GM12878 (cell line): ENCODE data around the gene INHBC. TPM values are rescaled to one million over a fixed set of nuclear protein-coding genes. Genes with fewer than 3 reads are reported as not detected.
"Not testable (repeated sequence)": the region's sequence is repeated elsewhere in the genome, so short reads cannot be mapped to it uniquely, and the experiment has no call there.

Experiments
- ATAC-seq: fragments of 200-7000 bp; cut with Tn5 transposase; 3 replicates; pipeline ENCODE4 v1.9.1; 2020; ENCODE audit warnings: mild to moderate bottlenecking, moderate library complexity
- BruUV-seq: library from RNA; stranded (reverse); fragments of 400-500 nt; replicated peaks from 2 replicates; lab custom pipeline; 2021; lab: Mats Ljungman, UMichigan
- CTCF ChIA-PET: fragments of 300-600 bp; sonication (Branson Sonifier 250); formaldehyde crosslinking; extraction: SDS; loops from one replicate; lab custom pipeline; 2021; ENCODE audit warnings: inconsistent platforms; lab: Yijun Ruan, JAX
- POLR2A ChIA-PET: fragments of 350-600 bp; formaldehyde crosslinking; extraction: SDS; loops from one replicate; lab custom pipeline; 2021; ENCODE audit warnings: inconsistent platforms; lab: Charles Lee
- RAD21 ChIA-PET: fragments of 300-600 bp; sonication (Branson Sonifier 250); formaldehyde crosslinking; loops from one replicate; lab custom pipeline; 2023; ENCODE audit warnings: antibody characterized with exemption; ENCODE audit not compliant: unreplicated experiment; lab: Charles Lee
- SMC1A ChIA-PET: fragments of 300-600 bp; sonication (Branson Sonifier 250); formaldehyde crosslinking; loops from one replicate; lab custom pipeline; 2023; ENCODE audit not compliant: unreplicated experiment, uncharacterized antibody; lab: Charles Lee
- DNase-seq: peaks from one replicate; pipeline ENCODE4 v3.0.0-alpha.2; 2011; ENCODE audit warnings: low read depth, low spot score
- FAIRE-seq: peaks from 3 replicates; lab custom pipeline; 2011; peaks lifted over from hg19 to GRCh38; lab: Jason Lieb, UNC
- H2AFZ ChIP-seq: 2 replicates; pipeline ENCODE4 v1.6.0; 2011; ENCODE audit warnings: low read depth, low read length, control low read depth; ENCODE audit not compliant: control insufficient read depth
- H3K27ac ChIP-seq: 2 replicates; pipeline ENCODE4 v1.5.1; 2011; ENCODE audit warnings: control low read depth; ENCODE audit not compliant: control insufficient read depth, insufficient read depth
- H3K27me3 ChIP-seq, 2 experiments: replicated peaks in 1 of 2; 2 replicates each; pipeline versions ENCODE4 v1.6.0 to v1.6.1; 2011; ENCODE audit warnings: low read length in 1 of 2; ENCODE audit not compliant: control insufficient read depth in 2 of 2, insufficient read depth in 2 of 2
- H3K36me3 ChIP-seq, 2 experiments: 2 replicates each; pipeline ENCODE4 v1.5.1; 2011; ENCODE audit warnings: low read length in 1 of 2; ENCODE audit not compliant: control insufficient read depth in 2 of 2, insufficient read depth in 2 of 2
- H3K4me1 ChIP-seq: 2 replicates; pipeline ENCODE4 v1.6.1; 2011; ENCODE audit warnings: mild to moderate bottlenecking, low read length, moderate library complexity, mixed read lengths; ENCODE audit not compliant: control insufficient read depth, insufficient read depth
- H3K4me2 ChIP-seq: 2 replicates; pipeline ENCODE4 v1.6.0; 2011; ENCODE audit warnings: control low read depth; ENCODE audit not compliant: control insufficient read depth, insufficient read depth
- H3K4me3 ChIP-seq: fragments of 200-600 bp; sonication (generic); 2 replicates; pipeline ENCODE4 v1.5.1; 2016
- H3K79me2 ChIP-seq: 2 replicates; pipeline ENCODE4 v1.6.0; 2011; ENCODE audit warnings: low read length; ENCODE audit not compliant: control insufficient read depth, insufficient read depth
- H3K9ac ChIP-seq: 2 replicates; pipeline ENCODE4 v1.8.0; 2011; ENCODE audit warnings: low read length, control low read depth, mixed read lengths; ENCODE audit not compliant: control insufficient read depth, insufficient read depth
- H3K9me3 ChIP-seq: replicated peaks from 3 replicates; pipeline ENCODE4 v1.5.1; 2011; ENCODE audit warnings: mild to moderate bottlenecking, low read length; ENCODE audit not compliant: control insufficient read depth, insufficient read depth
- H4K20me1 ChIP-seq: 2 replicates; pipeline ENCODE4 v1.6.0; 2011; ENCODE audit not compliant: control insufficient read depth, insufficient read depth
- MYC ChIP-seq: IDR thresholded peaks from 2 replicates; pipeline ENCODE4 v1.6.1; 2011; ENCODE audit warnings: mild to moderate bottlenecking, low read length, moderate library complexity, inconsistent platforms; ENCODE audit not compliant: insufficient read depth, insufficient replicate concordance, insufficient read length, severe bottlenecking
- NKRF ChIP-seq: fragments of 450-650 bp; conservative IDR thresholded peaks from 2 replicates; pipeline ENCODE4 v1.6.1; 2017; ENCODE audit warnings: mild to moderate bottlenecking, moderate library complexity
- TBL1XR1 ChIP-seq: IDR thresholded peaks from 2 replicates; pipeline ENCODE4 v1.6.1; 2012; ENCODE audit warnings: low read depth, low read length, improper control_type of control experiment
- ZBTB11 ChIP-seq: fragments of 450-650 bp; formaldehyde crosslinking; IDR thresholded peaks from 2 replicates; pipeline ENCODE4 v1.5.0; 2022; ENCODE audit warnings: mild to moderate bottlenecking, missing genetic modification characterization
- WGBS: methylation state at CpG from one replicate; pipeline ENCODE4 v1.1.6; 2016; ENCODE audit warnings: low lambda C conversion rate; ENCODE audit not compliant: insufficient replicate concordance, insufficient coverage; ENCODE audit errors: missing lambda C conversion rate; 5-methylcytosine and 5-hydroxymethylcytosine counted together
- in situ Hi-C: fragments of 300-500 bp; cut with MboI; formaldehyde crosslinking; loops from 9 replicates; pipeline ENCODE4 v1.14.3; 2018; ENCODE audit warnings: mixed read lengths
- intact Hi-C: fragments of 100-400 bp; cut with micrococcal nuclease; formaldehyde crosslinking; loops from one replicate; pipeline ENCODE4 v1.14.2; 2022; ENCODE audit not compliant: unreplicated experiment
- polyA plus RNA-seq, 11 experiments: library from polyadenylated mRNA; depleted of rRNA in 4 of 11; unstranded in 6 of 11; stranded (reverse) in 5 of 11; fragments of >200 nt; fragmentation: Nextera tagmentation in 4 of 11; fragmentation: Illumina TruSeq in 1 of 11; extraction: Ambion mirVana in 4 of 11; extraction: Trizol in 1 of 11; gene quantifications; 1 replicate in 1 of 11; 2 replicates in 10 of 11; pipeline versions ENCODE4 v1.2.1 to v1.2.3, GENCODE V29; 2011 to 2016; ENCODE audit warnings: inconsistent platforms in 2 of 11, missing spikeins in 2 of 11, low read depth in 1 of 11
- total RNA-seq, 4 experiments: library from RNA; depleted of rRNA in 3 of 4; stranded (reverse); fragments of >200 nt in 3 of 4; fragmentation: Illumina TruSeq in 1 of 4; extraction: Trizol in 1 of 4; gene quantifications; 2 replicates each; pipeline versions ENCODE4 v1.2.1 to v1.2.3, GENCODE V29; 2013 to 2021
- TF ChIP-seq, protein P1 (sequence below): IDR thresholded peaks from 2 replicates; pipeline ENCODE4 v1.6.1; 2012; ENCODE audit warnings: improper control_type of control experiment, low read depth, low read length; ENCODE audit not compliant: insufficient replicate concordance
- TF ChIP-seq, protein P2 (sequence below): IDR thresholded peaks from 2 replicates; pipeline ENCODE4 v1.6.1; 2011; ENCODE audit warnings: low read depth, mild to moderate bottlenecking, low read length, moderate library complexity, borderline replicate concordance; ENCODE audit errors: extremely low read depth

INHBC gene
- total and polyA plus RNA-seq, 10 of the 15 experiments (the other 5 are each of a cell fraction or from before 2014, with no cell fraction given): 0.04 to 0.22 (median 0.13) TPM; not detected in 5

GRCh38 chr12:57397441-57397840 lies 37.1 kb upstream of the INHBC start (continued):
- TF ChIP-seq, protein P1, sequence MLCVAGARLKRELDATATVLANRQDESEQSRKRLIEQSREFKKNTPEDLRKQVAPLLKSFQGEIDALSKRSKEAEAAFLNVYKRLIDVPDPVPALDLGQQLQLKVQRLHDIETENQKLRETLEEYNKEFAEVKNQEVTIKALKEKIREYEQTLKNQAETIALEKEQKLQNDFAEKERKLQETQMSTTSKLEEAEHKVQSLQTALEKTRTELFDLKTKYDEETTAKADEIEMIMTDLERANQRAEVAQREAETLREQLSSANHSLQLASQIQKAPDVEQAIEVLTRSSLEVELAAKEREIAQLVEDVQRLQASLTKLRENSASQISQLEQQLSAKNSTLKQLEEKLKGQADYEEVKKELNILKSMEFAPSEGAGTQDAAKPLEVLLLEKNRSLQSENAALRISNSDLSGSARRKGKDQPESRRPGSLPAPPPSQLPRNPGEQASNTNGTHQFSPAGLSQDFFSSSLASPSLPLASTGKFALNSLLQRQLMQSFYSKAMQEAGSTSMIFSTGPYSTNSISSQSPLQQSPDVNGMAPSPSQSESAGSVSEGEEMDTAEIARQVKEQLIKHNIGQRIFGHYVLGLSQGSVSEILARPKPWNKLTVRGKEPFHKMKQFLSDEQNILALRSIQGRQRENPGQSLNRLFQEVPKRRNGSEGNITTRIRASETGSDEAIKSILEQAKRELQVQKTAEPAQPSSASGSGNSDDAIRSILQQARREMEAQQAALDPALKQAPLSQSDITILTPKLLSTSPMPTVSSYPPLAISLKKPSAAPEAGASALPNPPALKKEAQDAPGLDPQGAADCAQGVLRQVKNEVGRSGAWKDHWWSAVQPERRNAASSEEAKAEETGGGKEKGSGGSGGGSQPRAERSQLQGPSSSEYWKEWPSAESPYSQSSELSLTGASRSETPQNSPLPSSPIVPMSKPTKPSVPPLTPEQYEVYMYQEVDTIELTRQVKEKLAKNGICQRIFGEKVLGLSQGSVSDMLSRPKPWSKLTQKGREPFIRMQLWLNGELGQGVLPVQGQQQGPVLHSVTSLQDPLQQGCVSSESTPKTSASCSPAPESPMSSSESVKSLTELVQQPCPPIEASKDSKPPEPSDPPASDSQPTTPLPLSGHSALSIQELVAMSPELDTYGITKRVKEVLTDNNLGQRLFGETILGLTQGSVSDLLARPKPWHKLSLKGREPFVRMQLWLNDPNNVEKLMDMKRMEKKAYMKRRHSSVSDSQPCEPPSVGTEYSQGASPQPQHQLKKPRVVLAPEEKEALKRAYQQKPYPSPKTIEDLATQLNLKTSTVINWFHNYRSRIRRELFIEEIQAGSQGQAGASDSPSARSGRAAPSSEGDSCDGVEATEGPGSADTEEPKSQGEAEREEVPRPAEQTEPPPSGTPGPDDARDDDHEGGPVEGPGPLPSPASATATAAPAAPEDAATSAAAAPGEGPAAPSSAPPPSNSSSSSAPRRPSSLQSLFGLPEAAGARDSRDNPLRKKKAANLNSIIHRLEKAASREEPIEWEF: no peak
- TF ChIP-seq NKRF (no peak), ZBTB11 (no peak), TBL1XR1 (no peak), MYC (no peak)
- TF ChIP-seq, protein P2, sequence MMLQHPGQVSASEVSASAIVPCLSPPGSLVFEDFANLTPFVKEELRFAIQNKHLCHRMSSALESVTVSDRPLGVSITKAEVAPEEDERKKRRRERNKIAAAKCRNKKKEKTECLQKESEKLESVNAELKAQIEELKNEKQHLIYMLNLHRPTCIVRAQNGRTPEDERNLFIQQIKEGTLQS: no peak

DNA sequence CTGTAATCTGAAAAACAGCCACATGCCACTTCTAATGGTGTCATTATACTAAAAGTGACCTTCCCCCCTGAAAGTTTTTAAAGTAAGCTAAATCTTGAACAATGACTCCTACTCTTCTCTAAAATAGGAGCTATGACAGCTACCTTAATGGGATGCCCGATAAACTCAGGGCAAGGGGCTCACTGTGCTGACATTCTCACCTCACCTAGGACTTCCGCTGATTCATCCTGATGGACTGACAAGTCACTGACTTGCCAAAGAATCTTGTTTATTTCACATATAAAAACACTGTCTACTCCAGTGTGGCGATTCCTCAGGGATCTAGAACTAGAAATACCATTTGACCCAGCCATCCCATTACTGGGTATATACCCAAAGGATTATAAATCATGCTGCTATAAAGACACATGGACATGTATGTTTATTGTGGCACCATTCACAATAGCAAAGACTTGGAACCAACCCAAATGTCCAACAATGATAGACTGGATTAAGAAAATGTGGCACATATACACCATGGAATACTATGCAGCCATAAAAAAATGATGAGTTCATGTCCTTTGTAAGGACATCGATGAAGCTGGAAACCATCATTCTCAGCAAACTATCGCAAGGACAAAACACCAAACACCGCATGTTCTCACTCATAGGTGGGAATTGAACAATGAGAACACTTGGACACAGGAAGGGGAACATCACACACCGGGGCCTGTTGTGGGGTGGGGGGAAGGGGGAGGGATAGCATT lies 34.7 kb upstream of the INHBC start:
- intact Hi-C loops: not testable (repeated sequence)

More for the DNA sequence above, 34.7 kb upstream of the INHBC start:
- RAD21 ChIA-PET, ATAC-seq, in situ Hi-C loops, H3K4me2 ChIP-seq, H2AFZ ChIP-seq, FAIRE-seq, H3K36me3 ChIP-seq, H3K9ac ChIP-seq, BruUV-seq, DNase-seq, H3K79me2 ChIP-seq, H3K27ac ChIP-seq, H3K4me3 ChIP-seq, H3K27me3 ChIP-seq, H3K4me1 ChIP-seq, H3K9me3 ChIP-seq, H4K20me1 ChIP-seq: not testable (repeated sequence)
- ChIA-PET CTCF (interaction anchor here (1.1 to 1.3 kb wide), 2 partner anchors 10 to 92 kb away, joined by 3 read pairs; no protein-coding TSS in a partner anchor), POLR2A (interaction anchor here (1.3 kb wide), 1 partner anchor 14 kb away, joined by 3 read pairs; no protein-coding TSS in a partner anchor), SMC1A (interaction anchor here (1.0 to 1.3 kb wide), 2 partner anchors 11 to 53 kb away, joined by 4 to 5 read pairs; no protein-coding TSS in a partner anchor)
- WGBS: 98% methylated on average over 6 of the region's 7 CpGs
